AG09319 (cell line): Measurements from ENCODE around the gene CNOT3.
"Not testable (repeated sequence)": the region's sequence is repeated elsewhere in the genome, so short reads cannot be mapped to it uniquely, and the experiment has no call there.

Experiments used
- DNase-seq: peaks from one replicate; pipeline ENCODE4 v3.0.0-alpha.2; 2010; ENCODE audit warnings: low read depth; ENCODE audit errors: extremely low read depth
- TF ChIP-seq, protein P1 (sequence below): IDR thresholded peaks from 2 replicates; pipeline ENCODE4 v1.5.1; 2011; ENCODE audit warnings: low read depth, mild to moderate bottlenecking, inconsistent platforms, low read length, moderate library complexity

The CNOT3 gene

DNA sequence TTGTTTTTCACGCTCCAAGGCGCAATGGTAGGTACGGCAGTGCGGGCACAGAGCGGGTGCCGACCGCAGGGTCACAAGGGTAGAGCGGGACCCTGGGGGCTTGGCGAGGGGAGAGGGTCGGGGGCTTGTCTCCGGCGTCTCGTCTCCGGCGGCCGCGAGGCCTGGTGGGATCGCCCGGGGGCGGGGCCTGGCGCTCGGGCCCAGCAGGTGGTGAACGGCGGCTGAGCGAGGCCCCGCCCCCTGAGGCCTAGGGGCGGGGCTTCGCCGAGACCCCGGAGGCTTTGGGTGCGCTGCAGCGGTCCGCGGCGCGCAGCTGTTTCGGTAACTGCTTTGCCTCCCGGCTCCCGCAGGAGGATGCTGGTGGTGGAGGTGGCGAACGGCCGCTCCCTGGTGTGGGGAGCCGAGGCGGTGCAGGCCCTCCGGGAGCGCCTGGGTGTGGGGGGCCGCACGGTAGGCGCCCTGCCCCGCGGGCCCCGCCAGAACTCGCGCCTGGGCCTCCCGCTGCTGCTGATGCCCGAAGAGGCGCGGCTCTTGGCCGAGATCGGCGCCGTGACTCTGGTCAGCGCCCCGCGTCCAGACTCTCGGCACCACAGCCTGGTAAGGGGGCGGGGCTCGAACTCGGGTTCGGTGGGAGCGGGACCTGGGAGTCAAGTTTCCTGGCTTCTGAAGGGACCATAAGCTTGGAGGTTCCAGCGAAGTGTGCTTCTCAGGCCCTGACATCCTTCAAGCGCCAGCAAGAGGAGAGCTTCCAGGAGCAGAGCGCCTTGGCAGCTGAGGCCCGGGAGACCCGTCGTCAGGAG is 53.6 kb downstream of the CNOT3 start, which contains the start of gene TSEN34:
TSS of gene TSEN34 (plus strand) at position 298 of the 800 bp plus-strand sequence. CDS start at position 355, 57 bp downstream.
- TF ChIP-seq, protein P1, sequence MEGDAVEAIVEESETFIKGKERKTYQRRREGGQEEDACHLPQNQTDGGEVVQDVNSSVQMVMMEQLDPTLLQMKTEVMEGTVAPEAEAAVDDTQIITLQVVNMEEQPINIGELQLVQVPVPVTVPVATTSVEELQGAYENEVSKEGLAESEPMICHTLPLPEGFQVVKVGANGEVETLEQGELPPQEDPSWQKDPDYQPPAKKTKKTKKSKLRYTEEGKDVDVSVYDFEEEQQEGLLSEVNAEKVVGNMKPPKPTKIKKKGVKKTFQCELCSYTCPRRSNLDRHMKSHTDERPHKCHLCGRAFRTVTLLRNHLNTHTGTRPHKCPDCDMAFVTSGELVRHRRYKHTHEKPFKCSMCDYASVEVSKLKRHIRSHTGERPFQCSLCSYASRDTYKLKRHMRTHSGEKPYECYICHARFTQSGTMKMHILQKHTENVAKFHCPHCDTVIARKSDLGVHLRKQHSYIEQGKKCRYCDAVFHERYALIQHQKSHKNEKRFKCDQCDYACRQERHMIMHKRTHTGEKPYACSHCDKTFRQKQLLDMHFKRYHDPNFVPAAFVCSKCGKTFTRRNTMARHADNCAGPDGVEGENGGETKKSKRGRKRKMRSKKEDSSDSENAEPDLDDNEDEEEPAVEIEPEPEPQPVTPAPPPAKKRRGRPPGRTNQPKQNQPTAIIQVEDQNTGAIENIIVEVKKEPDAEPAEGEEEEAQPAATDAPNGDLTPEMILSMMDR, result no peak

DNA sequence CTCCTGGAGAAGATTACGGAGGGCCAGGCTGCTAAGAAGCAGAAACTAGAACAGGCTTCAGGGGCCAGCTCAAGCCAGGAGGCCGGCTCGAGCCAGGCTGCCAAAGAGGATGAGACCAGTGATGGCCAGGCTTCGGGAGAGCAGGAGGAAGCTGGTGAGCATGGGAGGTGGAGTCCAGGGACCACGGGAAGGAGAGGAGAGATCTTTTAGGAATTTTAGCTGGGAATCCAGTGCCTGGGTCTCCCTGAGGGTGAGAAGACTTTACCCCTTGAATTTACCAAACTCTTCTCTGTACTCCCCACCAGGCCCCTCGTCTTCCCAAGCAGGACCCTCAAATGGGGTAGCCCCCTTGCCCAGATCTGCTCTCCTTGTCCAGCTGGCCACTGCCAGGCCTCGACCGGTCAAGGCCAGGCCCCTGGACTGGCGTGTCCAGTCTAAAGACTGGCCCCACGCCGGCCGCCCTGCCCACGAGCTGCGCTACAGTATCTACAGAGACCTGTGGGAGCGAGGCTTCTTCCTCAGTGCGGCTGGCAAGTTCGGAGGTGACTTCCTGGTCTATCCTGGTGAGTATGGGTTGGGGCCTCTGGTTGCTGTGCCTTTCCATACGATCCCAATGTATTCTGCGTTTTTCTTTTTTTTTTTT is 54.4 kb downstream of the CNOT3 start:
- TF ChIP-seq, protein P1, result no peak
- no peak for DNase-seq

More for the DNA sequence above, 53.6 kb downstream of the CNOT3 start, which contains the start of gene TSEN34:
- peak; percentile 42 for DNase-seq

DNA sequence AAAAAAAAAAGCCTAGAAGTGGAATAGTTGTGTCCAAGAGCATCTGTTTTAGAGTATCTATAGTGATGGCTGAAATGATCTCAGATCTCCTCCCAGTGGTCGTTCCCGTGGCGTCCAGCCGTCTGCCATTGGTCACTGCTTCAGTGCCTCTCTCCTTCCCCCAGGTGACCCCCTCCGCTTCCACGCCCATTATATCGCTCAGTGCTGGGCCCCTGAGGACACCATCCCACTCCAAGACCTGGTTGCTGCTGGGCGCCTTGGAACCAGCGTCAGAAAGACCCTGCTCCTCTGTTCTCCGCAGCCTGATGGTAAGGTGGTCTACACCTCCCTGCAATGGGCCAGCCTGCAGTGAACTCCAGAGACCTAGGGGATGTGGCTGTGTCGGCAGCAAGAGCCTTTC is 55.4 kb downstream of the CNOT3 start:
- TF ChIP-seq, protein P1, result no peak
- DNase-seq, result no peak

DNA sequence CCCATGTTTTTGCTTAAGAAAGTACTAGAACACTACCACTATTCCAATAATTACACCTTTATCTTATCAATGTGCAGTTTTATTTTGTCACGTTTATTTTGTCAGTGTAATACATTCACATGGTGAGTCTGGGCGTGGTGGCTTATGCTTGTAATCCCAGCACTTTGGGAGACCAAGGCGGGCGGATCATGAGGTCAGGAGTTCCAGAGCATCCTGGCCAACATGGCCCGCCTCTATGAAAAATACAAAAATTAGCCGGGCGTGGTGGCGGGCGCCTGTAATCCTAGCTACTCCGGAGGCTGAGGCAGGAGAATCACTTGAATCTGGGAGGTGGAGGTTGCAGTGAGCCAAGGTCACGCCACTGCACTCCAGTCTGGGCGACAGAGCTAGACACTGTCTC is 56.9 kb downstream of the CNOT3 start:
- DNase-seq, result not testable (repeated sequence)

DNA sequence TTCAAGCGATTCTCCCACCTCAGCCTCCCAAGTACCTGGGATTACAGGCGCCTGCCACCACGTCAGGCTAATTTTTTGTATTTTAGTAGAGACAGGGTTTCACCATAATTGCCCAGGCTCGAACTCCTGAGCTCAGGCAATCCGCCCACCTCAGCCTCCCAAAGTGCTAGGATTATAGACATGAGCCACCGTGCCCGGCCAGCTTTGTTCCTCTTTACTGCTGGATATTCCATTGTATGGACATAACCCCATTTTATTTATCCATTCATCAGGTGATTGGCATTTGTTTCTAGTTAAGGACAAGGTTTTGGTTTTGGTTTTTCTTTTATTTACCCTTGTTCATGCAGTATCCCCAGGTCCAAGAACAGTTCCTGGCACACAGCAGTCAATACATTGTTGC is 59.0 kb downstream of the CNOT3 start:
- TF ChIP-seq, protein P1, result no peak
- no peak for DNase-seq

DNA sequence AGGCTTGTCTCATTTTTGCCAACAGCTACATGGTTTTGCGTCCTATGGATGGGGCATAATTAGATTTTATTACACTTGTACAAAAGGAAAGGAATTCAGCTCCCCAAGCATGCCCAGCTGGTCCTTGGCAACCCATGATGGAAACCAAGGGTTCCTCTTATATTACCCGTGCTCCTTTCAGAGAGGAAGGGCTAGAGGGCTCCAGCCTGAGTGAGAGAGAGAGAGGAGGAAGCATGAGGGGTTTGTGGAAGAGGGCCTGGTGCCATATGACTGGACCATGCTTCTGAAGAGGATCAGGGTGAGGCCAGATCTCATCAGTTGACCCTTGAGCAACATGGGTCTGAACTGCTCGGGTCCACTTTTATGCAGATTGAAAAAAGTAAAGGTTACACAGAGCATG is 59.6 kb downstream of the CNOT3 start:
- no peak for DNase-seq
- TF ChIP-seq, protein P1, result no peak

DNA sequence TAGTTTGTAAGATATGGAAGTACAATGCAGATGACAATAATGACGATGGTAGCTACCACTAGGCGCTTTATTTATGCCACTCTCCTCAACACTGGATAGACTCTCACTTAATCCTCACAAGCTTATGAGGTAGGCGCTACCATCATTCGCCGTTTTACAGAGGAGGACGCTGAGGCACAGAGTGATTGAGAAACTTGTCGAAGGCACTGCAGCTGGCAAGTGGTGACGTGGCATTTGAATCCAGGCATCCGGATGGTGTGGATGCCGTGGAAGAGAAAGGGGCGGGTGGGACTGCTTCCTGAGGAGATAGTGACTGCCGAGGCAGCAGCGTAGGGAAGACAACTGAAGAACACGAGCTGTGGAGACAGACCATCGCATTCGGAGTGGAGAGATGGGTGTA is 61.8 kb downstream of the CNOT3 start:
- TF ChIP-seq, protein P1, result no peak
- DNase-seq, result no peak
